SW 1271 (cell line): ENCODE data around the gene CDH18.
A peak's percentile ranks its signal among the peaks of the same experiment; 100 is the strongest.

Experiments used
- DNase-seq, 2 experiments: peaks; one replicate each; lab custom pipeline; 2025; lab: John Stamatoyannopoulos, UW

CDH18 gene

GRCh38 chr5:19584131-19584530 lies 403.9 kb downstream of the CDH18 start:
- DNase-seq = no peak

- DNase-seq = no peak
These were observed 410.1 kb downstream of the CDH18 start for GRCh38 chr5:19577882-19578281.

DNA sequence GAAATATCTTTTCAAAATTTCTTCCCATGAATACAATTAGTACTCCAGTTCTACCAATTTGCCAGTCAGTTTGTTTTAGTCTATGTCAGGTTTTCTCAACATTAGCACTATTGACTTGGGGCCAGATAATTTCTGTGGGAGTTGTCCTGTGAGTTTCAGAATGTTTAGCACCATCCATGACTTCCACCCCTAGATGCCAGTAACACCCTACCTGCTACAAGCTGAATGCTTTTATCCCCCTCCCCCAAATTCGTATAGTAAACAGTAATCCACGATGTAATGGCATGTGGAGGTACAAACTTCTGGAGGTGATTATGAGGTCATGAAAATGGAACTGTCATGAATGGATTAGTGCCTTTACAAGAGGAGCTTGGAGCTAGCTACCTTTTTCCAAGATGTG lies 420.0 kb downstream of the CDH18 start:
- DNase-seq = no peak

DNA sequence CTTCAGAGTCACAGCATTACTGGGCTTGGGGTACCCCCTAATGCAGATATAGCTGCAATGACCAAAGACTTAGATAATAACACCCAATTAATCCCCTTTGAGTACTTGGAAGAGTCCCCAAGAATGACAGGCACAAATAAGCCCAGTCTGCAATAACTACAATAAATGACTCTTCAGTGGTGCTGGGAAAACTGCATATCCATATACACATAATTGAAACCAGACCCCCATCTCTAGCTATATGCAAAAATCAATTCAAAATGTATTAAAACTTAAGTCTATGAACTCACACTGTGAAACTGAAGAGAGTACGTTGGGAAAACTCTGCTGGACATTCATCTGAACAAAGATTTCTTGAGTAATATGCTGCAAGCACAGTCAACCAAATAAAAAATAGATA lies 422.5 kb downstream of the CDH18 start:
- DNase-seq = no peak

DNA sequence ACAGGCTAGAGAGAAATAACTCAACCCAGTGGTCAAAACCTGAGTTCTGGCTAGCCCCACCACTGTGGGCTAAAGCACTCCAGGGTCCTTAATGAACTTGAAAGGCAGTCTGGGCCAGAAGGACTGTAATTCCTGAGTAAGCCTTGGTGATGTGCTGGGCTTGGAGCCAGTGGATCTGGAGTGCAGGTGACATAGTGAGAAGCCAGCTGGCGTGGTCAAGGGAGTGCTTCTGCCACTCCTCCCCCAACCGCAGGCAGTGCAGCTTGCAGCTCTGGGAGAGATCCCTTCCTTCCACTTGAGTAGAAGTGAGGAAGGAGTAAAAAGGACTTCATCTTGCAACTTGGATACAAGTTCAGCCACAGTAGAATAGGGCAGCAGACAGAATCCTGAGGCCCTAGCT lies 424.0 kb downstream of the CDH18 start:
- DNase-seq = no peak

- no peak for DNase-seq
These were observed 432.1 kb downstream of the CDH18 start for GRCh38 chr5:19555876-19556275.

GRCh38 chr5:19555436-19555835 lies 432.6 kb downstream of the CDH18 start:
- no peak for DNase-seq

- no peak for DNase-seq
These were observed 433.5 kb downstream of the CDH18 start for GRCh38 chr5:19554524-19554923.

GRCh38 chr5:19547640-19548039 lies 440.4 kb downstream of the CDH18 start:
- DNase-seq = no peak

- no peak for DNase-seq
These were observed 441.5 kb downstream of the CDH18 start for GRCh38 chr5:19546521-19546920.

GRCh38 chr5:19538607-19539006 lies 449.4 kb downstream of the CDH18 start:
- no peak for DNase-seq

DNA sequence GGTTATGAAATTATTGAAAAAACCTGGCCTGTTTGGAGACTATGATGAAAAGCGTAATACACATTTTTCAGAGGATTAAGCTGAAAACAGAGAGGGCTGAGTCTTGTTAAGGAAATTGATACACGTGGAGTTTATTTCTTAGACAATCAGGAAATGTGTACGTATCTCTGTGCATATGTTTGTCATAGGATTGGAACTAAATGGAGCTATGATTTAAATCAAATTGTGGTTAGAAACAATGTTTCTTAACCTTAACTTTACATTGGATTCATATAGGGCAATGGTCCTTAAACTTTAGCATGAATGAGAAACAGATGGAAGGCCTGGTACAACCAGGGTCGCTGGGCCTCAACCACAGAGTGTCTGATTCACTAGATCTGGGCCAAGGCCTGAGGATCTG lies 451.6 kb downstream of the CDH18 start:
- no peak for DNase-seq

- no peak for DNase-seq
These were observed 453.2 kb downstream of the CDH18 start for GRCh38 chr5:19534751-19535150.

GRCh38 chr5:19532936-19533335 lies 455.1 kb downstream of the CDH18 start:
- DNase-seq = no peak

DNA sequence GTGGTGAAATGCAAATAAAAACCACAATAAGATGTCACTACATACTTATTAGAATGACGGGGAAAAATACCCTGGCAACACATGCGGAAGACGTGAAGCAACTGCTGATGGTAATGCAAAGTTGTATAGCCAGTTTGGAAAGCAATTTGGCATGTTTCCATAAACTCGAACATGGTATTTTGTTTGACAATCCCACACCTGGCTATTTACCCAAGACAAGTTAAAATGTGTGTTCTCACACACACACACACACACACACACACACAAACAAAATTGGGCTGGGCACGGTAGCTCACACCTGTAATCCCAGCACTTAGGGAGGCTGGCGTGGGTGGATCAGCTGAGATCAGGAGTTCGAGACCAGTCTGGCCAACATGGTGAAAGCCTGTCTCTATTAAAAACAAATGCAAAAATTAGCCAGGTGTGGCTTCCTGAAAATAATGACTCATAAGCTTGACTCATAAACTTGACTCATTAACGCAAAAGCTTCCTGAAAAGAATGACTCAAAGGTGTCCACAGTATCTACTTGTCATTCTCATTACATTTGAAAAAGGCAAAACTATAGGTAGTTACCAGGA lies 456.5 kb downstream of the CDH18 start:
- peak; percentile 73 to 81 for DNase-seq

DNA sequence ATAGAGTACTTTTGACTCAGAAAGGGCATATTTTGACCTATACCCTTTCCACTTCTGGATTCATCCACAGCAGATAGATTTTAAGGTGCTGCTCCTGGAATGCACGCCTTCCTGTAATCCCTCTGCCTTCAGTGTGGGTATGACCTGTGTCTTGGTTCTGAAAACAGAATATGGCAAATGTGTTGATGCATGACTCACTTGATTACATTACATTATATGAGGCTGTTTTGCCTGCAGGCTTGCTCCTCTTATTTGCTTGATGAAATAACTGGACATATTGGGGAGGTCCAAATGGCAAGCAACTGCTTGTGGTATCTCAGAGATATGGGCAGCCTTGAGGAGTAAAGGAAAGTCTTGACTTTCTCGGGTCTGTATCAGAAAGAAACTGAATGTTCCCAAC lies 468.6 kb downstream of the CDH18 start:
- no peak for DNase-seq

- DNase-seq = no peak
These were observed 489.1 kb downstream of the CDH18 start for GRCh38 chr5:19498852-19499251.

- no peak for DNase-seq
These were observed 490.7 kb downstream of the CDH18 start for GRCh38 chr5:19497229-19497815.

DNA sequence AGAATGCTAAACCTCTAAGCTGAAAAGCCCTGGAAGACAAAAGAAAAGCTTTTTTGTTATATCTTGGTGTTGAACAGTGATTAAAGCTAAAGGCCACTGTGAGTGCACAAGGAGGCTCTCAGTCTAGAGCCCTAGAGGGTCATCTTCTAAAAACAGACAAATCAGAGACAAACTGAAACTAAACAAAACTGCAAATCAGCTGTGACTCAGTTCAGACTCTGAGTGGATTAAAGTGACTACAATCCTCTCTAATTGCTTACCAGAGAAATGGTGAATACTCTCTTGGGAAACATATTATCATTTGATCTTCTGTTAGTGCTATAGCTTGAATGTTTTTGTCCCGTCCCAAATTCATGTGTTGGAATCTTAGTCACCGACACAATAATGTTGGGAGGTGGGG lies 491.9 kb downstream of the CDH18 start:
- no peak for DNase-seq

DNA sequence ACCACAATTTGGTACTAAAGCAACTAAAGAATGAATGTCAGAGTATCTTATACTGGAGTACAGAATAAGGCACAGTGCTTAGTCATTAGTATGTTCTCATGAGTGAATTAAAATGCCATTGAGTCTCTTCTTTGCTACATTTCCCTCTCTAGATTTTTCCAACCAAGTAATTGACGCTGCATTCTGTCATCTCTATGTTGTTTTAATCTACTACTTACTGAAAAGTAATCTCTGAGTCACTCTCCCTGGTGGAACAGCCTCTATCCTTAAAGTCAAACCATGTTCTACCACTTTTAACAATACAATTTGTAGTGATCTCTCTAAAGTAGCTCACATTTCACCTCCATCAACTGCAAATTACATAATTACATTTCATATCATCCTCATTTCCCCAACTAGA lies 495.1 kb downstream of the CDH18 start:
- DNase-seq = no peak

- no peak for DNase-seq
These were observed 499.2 kb downstream of the CDH18 start for GRCh38 chr5:19488786-19489185.

GRCh38 chr5:19487480-19487879 lies 500.5 kb downstream of the CDH18 start:
- DNase-seq = no peak

GRCh38 chr5:19479562-19479961 lies 508.4 kb downstream of the CDH18 start:
- DNase-seq = no peak

DNA sequence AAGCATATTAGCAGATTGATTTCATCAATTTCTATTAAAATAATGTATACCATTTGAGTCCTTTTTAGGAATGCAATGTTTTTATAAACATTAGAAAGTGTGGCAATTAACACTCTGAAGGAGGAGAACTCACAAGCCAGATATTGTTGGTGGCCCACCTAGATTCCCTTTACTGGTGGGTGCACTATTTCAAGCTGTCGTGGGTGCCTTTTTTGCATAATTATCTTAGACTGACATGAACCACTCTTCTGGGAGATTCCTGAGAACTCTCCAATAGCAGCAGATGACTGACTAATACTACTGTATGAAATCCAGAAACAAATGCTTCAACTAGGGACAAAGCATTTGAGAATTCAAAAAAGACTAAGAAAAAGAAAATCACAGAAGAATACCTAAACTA lies 526.0 kb downstream of the CDH18 start:
- no peak for DNase-seq
